Gastroesophageal sphincter (tissue), 4 donors: ENCODE measurements around the gene DNAJB9. TPM values are rescaled to one million over a fixed set of nuclear protein-coding genes. Genes with fewer than 3 reads are reported as not detected.

Experiments used
- ATAC-seq: fragments of 150-250 bp; one replicate; pipeline ENCODE4 v1.9.1; 2016; ENCODE audit warnings: mild to moderate bottlenecking, moderate library complexity
- H3K27ac ChIP-seq, 4 donors: fragments of 200-600 bp; sonication (generic) in 3 of 4; 1 replicate in 3 of 4; 2 replicates in 1 of 4; pipeline ENCODE4 v1.5.1; 2016 to 2019
- H3K27me3 ChIP-seq: fragments of 200-600 bp; sonication (generic); one replicate; pipeline ENCODE4 v1.5.1; 2019
- H3K36me3 ChIP-seq, 2 donors: fragments of 200-600 bp; sonication (generic); one replicate each; pipeline ENCODE4 v1.5.1; 2019; ENCODE audit warnings: control low read depth in 1 of 2
- H3K4me1 ChIP-seq, 3 donors: fragments of 200-600 bp; sonication (generic); 1 replicate in 2 of 3; 2 replicates in 1 of 3; pipeline ENCODE4 v1.5.1; 2016 to 2019; ENCODE audit warnings: control low read depth in 2 of 3
- H3K4me3 ChIP-seq, 2 donors: fragments of 200-600 bp; sonication (generic); one replicate each; pipeline ENCODE4 v1.5.1; 2019; ENCODE audit warnings: mild to moderate bottlenecking in 1 of 2, moderate library complexity in 1 of 2
- H3K9me3 ChIP-seq, 3 donors: fragments of 200-600 bp; sonication (generic); one replicate each; pipeline ENCODE4 v1.5.1; 2017 to 2019; ENCODE audit warnings: control low read depth in 2 of 3
- EP300 ChIP-seq: sonication (generic); formaldehyde crosslinking; IDR thresholded peaks from one replicate; pipeline ENCODE4 v1.6.1; 2017; ENCODE audit warnings: antibody characterized with exemption, mild to moderate bottlenecking
- POLR2A ChIP-seq, 2 donors: fragments of 450-650 bp; IDR thresholded peaks; one replicate each; pipeline ENCODE4 v1.6.1; 2017; ENCODE audit warnings: antibody characterized with exemption in 2 of 2, mild to moderate bottlenecking in 2 of 2, moderate library complexity in 1 of 2
- POLR2AphosphoS5 ChIP-seq: sonication (generic); formaldehyde crosslinking; IDR thresholded peaks from one replicate; pipeline ENCODE4 v1.6.1; 2017; ENCODE audit warnings: antibody characterized with exemption
- WGBS, 2 donors: methylation state at CpG; one replicate each; pipeline ENCODE4 v1.1.5; 2018; ENCODE audit warnings: low coverage in 1 of 2; 5-methylcytosine and 5-hydroxymethylcytosine counted together
- total RNA-seq, 4 donors: library from RNA; depleted of rRNA; stranded (reverse); fragments of >200 nt; gene quantifications; one replicate each; pipeline ENCODE4 v1.1.0, GENCODE V29; 2016
- TF ChIP-seq, protein P1 (sequence below), 4 experiments: fragments of 200-600 bp in 2 of 4; fragments of 450-650 bp in 2 of 4; sonication (generic) in 1 of 4; IDR thresholded peaks; one replicate each; pipeline ENCODE4 v1.5.1; 2017 to 2019; ENCODE audit warnings: antibody characterized with exemption in 4 of 4, mild to moderate bottlenecking in 2 of 4, moderate library complexity in 2 of 4

Gene DNAJB9
- total RNA-seq, 4 donors from 2014 or later = 17.4 to 31.2 (median 24.4) TPM

DNA sequence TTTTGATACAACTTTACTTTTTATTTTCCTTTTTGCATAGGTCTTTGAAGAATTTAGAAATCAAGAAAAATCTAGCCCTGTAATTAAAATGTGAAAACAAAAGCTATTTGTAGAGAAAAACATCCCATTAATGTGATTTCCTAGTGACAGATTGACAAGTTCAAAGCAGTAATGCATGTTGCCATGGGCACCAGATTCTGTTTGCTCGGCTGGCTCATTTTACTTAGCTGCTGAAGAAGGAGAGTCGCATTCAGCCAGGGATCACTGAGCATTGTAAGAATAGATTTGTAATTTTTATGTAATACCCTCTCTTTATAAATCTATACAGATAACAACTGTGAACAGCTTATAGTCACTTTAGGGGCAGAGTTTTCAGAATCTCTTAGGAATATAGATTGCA lies 28.5 kb downstream of the DNAJB9 start:
- TF ChIP-seq, protein P1, sequence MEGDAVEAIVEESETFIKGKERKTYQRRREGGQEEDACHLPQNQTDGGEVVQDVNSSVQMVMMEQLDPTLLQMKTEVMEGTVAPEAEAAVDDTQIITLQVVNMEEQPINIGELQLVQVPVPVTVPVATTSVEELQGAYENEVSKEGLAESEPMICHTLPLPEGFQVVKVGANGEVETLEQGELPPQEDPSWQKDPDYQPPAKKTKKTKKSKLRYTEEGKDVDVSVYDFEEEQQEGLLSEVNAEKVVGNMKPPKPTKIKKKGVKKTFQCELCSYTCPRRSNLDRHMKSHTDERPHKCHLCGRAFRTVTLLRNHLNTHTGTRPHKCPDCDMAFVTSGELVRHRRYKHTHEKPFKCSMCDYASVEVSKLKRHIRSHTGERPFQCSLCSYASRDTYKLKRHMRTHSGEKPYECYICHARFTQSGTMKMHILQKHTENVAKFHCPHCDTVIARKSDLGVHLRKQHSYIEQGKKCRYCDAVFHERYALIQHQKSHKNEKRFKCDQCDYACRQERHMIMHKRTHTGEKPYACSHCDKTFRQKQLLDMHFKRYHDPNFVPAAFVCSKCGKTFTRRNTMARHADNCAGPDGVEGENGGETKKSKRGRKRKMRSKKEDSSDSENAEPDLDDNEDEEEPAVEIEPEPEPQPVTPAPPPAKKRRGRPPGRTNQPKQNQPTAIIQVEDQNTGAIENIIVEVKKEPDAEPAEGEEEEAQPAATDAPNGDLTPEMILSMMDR (IDR thresholded peaks at IDR 0.05) = no peak
- no peak for TF ChIP-seq POLR2A (IDR thresholded peaks at IDR 0.05)
- 56 to 66% methylated on average over 2 of the region's 2 CpGs for WGBS, 2 donors
- no peaks in the 10 kb centered on the region for H3K27me3 ChIP-seq
- H3K36me3 ChIP-seq = no peaks in the 10 kb centered on the region
- no peak overlapping the region for H3K4me3 ChIP-seq
- ATAC-seq = no peak
- H3K9me3 ChIP-seq = no peaks in the 10 kb centered on the region
- H3K27ac ChIP-seq = no peak overlapping the region
- no peaks in the 10 kb centered on the region for H3K4me1 ChIP-seq

DNA sequence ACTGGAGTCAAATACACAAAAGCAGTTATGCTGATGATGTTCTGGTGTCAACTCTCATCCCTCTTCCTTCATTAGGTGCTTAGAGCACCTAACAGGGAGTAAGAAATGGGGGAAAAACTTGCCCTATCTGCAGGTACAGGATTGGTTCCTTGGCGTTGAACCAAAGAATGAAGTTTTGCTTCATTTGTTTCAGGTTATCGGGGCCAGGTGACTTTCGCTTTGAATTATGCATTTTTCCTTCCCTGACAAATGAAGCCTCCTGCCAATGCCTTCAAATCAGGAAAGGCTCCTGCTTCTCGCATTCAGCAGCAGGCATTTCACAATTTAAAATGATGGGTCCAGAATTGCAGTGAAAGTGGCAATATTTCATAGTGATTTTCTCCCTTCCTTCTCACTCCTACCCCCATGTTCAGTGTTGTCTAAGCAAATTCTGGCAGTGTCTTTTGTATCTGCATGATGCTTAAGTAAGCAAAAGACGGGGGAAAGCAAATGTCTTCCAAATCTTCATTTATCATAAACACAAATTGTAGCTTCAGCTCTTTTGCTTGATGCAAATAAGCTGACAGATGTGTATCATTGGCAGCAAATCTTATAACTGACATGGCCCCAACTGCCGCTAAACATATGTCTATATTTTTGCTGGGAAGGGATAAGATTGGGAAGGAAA lies 29.4 kb downstream of the DNAJB9 start:
- 70 to 76% methylated on average over 6 of the region's 6 CpGs for WGBS, 2 donors
- Histone ChIP-seq H3K4me3 (no peak overlapping the region), H3K27ac (no peak overlapping the region)

DNA sequence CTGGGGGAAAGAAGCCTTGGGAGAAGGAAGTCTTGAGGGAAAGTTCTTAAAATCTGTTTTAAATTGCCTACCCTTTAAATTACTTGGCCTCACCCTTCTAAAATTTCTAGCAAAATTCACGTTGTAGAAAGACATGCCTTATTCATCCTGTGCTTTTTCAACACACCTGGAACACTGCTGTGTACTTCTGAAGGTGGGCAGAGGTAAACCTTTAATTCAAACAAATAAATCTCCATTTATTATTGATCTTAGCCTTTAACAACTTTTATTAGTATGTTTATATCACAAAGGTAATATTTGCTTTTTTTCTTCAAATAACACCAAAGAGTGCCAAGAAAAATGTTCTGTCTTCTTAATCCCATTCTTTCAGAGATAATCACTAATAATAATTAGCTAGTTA lies 30.7 kb downstream of the DNAJB9 start:
- TF ChIP-seq POLR2AphosphoS5 = no peak
- no peak for ATAC-seq
- Histone ChIP-seq H3K27me3 (no peaks in the 10 kb centered on the region), H3K27ac (no peak overlapping the region), H3K4me3 (no peak overlapping the region), H3K9me3 (no peaks in the 10 kb centered on the region), H3K36me3 (no peaks in the 10 kb centered on the region), H3K4me1 (no peaks in the 10 kb centered on the region)
- 59 to 60% methylated on average over 1 of the region's 1 CpG for WGBS, 2 donors

More for the DNA sequence above, 29.4 kb downstream of the DNAJB9 start:
- H3K9me3 ChIP-seq = no peaks in the 10 kb centered on the region
- no peak for TF ChIP-seq EP300
- no peak for TF ChIP-seq POLR2AphosphoS5
- no peak for TF ChIP-seq POLR2A (IDR thresholded peaks at IDR 0.05)
- TF ChIP-seq, protein P1 (IDR thresholded peaks at IDR 0.05) = no peak
- no peaks in the 10 kb centered on the region for H3K36me3 ChIP-seq
- H3K27me3 ChIP-seq = no peaks in the 10 kb centered on the region
- H3K4me1 ChIP-seq = no peaks in the 10 kb centered on the region
- no peak for ATAC-seq

DNA sequence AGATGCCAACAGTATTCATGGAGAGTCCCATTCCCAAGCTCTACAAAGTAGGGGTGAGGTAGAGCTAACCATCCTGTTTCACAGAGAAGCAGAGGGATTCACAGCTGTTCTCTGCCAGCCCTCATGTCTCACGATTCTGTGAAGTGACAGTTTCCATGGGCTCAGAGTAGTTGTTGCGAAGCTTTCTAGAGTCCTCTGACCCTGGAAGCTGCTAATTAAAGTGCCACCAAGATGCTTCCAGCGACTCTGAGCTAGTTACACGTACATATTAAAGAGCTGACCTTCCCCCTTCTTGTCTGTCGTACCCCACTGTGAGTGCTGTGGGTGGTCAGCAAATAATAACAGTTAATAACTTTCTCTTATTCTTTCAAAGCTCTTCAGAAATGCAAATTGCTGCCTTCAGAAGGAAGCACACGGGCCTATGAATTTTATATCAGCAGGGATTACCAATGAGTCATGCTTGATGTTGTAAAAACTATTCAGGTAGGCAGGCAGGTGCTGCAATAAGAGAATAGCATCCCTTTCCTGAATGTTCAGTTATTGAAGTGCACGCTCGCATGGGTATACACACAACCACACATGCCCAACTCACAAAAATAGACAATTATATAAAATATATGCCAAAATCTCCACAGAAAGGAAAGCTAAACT lies 34.1 kb downstream of the DNAJB9 start:
- TF ChIP-seq POLR2A (IDR thresholded peaks at IDR 0.05) (no peak), EP300 (no peak), POLR2AphosphoS5 (no peak)
- TF ChIP-seq, protein P1 (IDR thresholded peaks at IDR 0.05) = no peak
- H3K27ac ChIP-seq = no peak overlapping the region
- H3K4me3 ChIP-seq = no peak overlapping the region
- ATAC-seq = no peak
- no peaks in the 10 kb centered on the region for H3K4me1 ChIP-seq
- 60 to 76% methylated on average over 1 to 6 of the region's 8 CpGs for WGBS, 2 donors
- no peaks in the 10 kb centered on the region for H3K36me3 ChIP-seq
- no peaks in the 10 kb centered on the region for H3K9me3 ChIP-seq
- H3K27me3 ChIP-seq = no peaks in the 10 kb centered on the region

DNA sequence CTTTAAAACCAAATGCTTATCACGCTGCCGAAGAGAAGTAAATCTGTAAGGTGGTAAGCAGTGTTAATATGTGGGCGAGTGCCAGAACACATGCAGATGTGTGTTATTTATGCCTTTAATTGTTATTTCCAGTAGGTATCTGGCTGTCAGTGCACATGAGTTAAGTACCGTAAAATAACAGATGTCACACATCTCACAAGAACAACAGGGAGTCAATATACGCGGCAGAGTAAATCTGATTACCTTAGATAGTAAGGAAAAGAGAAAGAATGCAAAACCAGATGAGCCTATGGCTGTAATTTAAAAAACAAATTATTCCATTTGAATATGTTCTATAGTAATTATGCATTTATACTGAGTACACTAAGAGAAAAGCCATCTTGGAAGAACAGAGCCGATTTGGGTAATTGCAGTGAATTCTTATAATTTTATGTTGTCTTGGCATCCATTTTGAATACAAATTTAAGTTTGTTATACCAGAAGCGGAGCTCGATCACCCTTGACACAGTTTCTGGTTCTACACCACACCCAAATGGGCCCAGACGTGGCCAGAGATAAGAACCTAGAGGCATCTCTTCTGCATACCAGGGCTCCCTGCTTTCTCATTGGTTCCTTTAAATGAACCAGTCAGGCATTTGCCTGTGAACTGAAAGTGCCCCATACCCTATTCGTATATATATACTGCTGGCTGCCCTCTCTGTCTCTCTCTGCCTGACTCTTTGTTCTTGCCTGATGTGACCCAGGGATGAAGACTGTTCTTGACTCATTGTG lies 34.8 kb downstream of the DNAJB9 start:
- H3K36me3 ChIP-seq = no peaks in the 10 kb centered on the region
- no peak overlapping the region for H3K27ac ChIP-seq
- TF ChIP-seq POLR2A (IDR thresholded peaks at IDR 0.05) = no peak
- TF ChIP-seq, protein P1 (IDR thresholded peaks at IDR 0.05) = no peak
- TF ChIP-seq EP300 = no peak
- TF ChIP-seq POLR2AphosphoS5 = no peak
- no peaks in the 10 kb centered on the region for H3K27me3 ChIP-seq
- no peaks in the 10 kb centered on the region for H3K9me3 ChIP-seq
- 77 to 86% methylated on average over 7 to 10 of the region's 11 CpGs for WGBS, 2 donors
- no peaks in the 10 kb centered on the region for H3K4me1 ChIP-seq
- H3K4me3 ChIP-seq = no peak overlapping the region
- no peak for ATAC-seq
